22Rv1 (cell line): Measurements from ENCODE around the gene INTS11.

ENCODE experiments used
- H3K27ac ChIP-seq: fragments of 450-650 bp; 2 replicates; pipeline ENCODE4 v1.5.1; 2017
- ZFX ChIP-seq: fragments of 450-650 bp; IDR thresholded peaks from 2 replicates; pipeline ENCODE4 v1.6.1; 2017; ENCODE audit warnings: antibody characterized with exemption, borderline replicate concordance
- TF ChIP-seq, protein P1 (sequence below): fragments of 450-650 bp; IDR thresholded peaks from 2 replicates; pipeline ENCODE4 v1.5.1; 2017; ENCODE audit warnings: mild to moderate bottlenecking

Gene INTS11

DNA sequence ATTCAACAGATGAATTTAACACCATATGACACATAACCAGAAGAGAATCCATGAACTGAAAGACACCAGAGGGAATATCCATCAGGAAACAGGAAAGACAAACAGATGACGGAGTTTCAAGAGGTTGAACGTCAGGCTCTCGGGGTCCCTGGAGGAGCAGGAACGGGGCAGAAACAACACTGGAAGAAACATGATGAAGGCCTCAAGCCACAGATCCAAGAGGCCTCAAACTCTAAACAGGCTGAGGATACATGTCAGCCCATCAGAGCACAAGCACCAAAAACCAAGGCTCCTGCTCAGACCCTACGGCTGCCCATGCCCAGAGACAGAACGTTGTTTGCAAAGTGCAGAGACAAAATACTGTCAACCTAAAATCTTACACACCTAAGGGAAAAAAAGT lies 7.0 kb downstream of the INTS11 start:
- H3K27ac ChIP-seq, result peak overlapping the region; percentile 83

DNA sequence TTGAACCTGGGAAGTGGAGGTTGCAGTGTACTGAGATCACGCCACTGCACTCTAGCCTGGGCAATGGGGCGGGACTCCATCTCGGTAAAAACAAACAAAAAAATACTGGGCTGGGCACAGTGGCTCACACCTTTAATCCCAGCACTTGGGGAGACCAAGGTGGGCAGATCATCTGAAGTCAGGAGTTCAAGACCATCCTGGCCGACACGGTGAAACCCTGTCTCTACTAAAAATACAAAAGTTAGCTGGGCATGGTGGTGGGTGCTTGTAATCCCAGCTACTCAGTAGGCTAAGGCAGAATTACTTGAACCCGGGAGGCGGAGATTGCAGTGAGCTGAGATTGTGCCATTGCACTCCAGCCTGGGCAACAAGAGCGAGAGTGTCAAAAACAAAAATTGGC lies 8.3 kb downstream of the INTS11 start:
- H3K27ac ChIP-seq, result peak overlapping the region; percentile 83

More for the DNA sequence above, 7.0 kb downstream of the INTS11 start:
- TF ChIP-seq ZFX, result no peak
- TF ChIP-seq, protein P1, sequence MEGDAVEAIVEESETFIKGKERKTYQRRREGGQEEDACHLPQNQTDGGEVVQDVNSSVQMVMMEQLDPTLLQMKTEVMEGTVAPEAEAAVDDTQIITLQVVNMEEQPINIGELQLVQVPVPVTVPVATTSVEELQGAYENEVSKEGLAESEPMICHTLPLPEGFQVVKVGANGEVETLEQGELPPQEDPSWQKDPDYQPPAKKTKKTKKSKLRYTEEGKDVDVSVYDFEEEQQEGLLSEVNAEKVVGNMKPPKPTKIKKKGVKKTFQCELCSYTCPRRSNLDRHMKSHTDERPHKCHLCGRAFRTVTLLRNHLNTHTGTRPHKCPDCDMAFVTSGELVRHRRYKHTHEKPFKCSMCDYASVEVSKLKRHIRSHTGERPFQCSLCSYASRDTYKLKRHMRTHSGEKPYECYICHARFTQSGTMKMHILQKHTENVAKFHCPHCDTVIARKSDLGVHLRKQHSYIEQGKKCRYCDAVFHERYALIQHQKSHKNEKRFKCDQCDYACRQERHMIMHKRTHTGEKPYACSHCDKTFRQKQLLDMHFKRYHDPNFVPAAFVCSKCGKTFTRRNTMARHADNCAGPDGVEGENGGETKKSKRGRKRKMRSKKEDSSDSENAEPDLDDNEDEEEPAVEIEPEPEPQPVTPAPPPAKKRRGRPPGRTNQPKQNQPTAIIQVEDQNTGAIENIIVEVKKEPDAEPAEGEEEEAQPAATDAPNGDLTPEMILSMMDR, result no peak

DNA sequence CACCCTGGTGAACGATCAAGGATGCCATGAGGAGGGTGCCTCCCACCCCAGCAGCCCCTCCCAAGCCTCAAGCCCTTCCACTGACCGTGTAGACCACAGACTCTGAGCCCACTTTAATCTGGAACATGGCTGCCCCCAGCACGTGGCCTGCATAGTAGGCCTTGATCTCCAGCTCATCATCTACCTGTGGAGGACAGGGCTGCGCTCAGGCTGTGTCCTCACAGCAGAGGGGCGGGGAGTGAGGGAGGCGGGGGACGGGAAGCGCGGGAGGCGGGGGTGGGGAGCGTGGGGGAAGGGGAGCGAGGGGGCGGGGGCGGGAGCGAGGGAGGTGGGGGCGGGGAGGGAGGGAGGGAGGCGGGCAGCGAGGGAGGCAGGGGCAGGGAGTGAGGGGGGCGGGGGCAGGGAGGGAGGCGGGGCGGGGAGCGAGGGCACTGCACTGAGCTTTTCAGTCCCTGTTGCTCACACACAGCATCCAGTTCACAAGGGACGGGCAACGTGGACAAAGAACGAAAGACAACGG lies 9.0 kb downstream of the INTS11 start:
- peak overlapping the region; percentile 83 for H3K27ac ChIP-seq
- no peak for TF ChIP-seq ZFX
- TF ChIP-seq, protein P1, result no peak

DNA sequence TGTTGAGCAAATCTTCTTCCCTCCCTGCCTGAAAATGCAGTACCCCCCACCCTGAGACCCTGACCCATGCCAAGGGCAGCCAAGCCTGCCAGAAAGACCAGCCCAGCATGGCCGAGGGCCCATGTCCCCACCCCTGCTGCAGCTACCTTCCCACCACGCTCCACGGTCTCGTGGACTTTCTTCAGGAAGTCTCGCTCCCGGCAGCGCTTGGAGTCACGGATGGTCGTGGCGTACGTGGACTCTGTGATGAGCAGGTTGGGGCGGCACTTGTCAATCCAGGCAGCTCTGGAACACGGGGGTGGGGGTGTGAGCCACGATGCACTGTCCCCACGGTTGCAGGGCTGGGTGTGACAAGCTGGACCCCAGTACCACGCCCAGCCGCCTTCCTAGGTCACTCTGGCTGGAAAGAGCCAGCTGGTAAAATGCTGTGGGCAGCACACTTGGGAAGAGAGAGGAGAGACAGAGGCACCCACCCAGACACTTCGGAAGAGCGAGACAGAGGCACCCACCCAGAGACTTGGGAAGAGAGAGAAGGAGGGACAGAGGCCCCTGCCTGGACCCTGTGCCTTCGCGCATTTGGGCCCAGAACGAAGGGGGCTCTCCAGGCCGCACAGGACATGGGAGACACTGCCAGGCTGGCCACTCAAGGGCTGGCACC lies 9.7 kb downstream of the INTS11 start:
- TF ChIP-seq, protein P1, result no peak
- TF ChIP-seq ZFX, result no peak
- peak overlapping the region; percentile 57 for H3K27ac ChIP-seq

DNA sequence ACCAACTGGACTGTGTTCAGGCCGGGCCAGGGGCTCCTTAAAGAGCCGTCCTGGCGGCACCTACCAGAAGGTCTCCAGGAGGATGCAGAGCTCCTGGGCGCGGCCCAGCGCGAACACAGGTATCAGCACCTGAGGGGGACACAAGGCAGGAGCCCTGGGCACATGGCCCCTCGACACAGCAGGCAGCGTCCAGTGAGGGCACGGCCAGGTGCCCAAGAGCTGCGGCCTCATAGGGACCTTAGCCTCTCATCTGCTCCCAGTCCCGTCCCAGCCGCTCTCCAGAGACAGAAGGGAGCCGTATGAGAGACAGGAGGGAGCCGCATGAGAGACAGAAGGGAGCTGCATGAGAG lies 10.2 kb downstream of the INTS11 start:
- peak overlapping the region; percentile 57 for H3K27ac ChIP-seq
- TF ChIP-seq ZFX, result no peak
- TF ChIP-seq, protein P1, result no peak

DNA sequence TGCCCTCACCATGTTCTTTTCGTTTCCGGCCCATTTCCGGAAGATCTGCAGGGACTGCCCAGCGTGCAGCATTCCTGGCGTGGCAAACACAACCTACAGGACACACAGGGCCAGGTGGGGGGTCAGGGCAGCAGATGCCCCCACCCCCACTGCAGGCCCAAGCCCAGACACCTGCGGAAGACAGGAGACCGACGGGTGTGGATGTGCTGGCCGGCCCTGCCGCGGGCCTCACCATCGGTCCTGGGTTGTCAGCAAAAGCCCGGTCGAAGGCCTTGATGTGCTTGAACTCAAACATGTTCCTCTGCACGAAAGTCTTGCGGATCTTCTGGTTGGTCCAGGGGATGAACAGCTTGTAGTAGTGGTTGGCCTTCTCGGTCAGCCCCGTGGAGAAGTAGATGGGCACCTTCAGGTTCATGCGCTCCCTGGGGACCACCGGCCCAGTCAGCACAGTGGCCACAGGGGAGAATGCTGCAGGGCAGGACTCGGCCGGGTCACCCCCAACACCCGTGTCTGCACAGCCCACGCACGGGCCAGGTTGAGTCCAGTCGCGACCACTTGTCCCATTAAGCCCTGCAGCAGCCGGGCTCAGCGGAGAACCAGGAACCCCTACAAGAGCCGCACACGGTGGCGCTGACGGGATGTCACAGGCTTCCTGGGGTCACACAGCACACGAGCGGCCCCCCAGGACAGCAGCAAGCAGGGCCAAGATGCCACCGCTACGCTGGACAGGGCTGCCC lies 10.8 kb downstream of the INTS11 start:
- TF ChIP-seq ZFX, result no peak
- TF ChIP-seq, protein P1, result no peak
- peak overlapping the region; percentile 57 for H3K27ac ChIP-seq

DNA sequence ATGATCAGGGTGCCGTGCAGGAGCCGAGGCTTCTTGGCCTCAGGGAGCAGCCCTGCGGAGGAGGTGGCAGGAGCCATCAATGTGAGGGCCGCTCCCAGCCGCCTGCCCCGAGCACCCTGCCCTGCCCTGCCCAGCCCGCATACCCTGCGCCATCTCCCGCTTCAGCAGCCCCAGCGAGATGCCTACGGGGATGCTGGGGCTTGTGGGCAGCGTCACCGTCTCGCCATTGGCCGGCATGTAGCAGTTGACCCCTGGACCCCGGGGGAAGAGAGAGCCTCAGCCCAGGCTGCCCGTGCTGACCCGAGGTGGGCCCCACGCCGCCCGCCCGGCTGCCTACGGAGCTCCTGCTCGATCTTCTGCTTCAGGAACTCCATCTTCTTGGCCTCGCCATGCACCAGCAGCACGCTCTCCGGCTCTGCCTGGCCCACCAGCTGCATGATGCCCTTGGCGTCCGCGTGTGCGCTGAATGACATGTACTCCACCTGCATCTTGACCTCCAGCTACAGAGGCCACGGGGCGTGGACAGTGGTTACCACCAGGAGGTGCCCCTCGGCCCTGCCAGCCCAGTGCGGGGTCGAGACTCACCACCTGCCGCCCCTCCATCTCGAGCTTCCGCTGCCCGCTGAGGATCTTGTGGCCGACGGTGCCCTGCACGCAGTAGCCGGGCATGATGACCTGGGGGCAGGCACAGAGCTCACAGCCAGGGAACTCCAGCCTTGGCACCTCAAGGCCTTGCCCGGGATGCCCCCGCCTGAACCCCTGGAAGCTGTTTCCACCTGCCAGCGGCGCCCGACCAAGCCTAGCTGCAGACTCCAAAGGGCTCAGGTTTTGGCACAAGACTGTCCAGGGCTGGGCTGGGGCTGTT lies 11.8 kb downstream of the INTS11 start:
- TF ChIP-seq ZFX, result no peak
- TF ChIP-seq, protein P1, result no peak
- peak overlapping the region; percentile 96; the same call in 1 of the 2 replicates for H3K27ac ChIP-seq
